GM12801 (cell line): ENCODE data around the gene TERB1.

Source experiments
- TF ChIP-seq, protein P1 (sequence below): IDR thresholded peaks from one replicate; pipeline ENCODE4 v1.5.1; 2011; ENCODE audit warnings: control low read depth; ENCODE audit not compliant: insufficient read length; ENCODE audit errors: extremely low read depth

The TERB1 gene

GRCh38 chr16:66713076-66713475 lies 88.3 kb downstream of the TERB1 start:
- TF ChIP-seq, protein P1, sequence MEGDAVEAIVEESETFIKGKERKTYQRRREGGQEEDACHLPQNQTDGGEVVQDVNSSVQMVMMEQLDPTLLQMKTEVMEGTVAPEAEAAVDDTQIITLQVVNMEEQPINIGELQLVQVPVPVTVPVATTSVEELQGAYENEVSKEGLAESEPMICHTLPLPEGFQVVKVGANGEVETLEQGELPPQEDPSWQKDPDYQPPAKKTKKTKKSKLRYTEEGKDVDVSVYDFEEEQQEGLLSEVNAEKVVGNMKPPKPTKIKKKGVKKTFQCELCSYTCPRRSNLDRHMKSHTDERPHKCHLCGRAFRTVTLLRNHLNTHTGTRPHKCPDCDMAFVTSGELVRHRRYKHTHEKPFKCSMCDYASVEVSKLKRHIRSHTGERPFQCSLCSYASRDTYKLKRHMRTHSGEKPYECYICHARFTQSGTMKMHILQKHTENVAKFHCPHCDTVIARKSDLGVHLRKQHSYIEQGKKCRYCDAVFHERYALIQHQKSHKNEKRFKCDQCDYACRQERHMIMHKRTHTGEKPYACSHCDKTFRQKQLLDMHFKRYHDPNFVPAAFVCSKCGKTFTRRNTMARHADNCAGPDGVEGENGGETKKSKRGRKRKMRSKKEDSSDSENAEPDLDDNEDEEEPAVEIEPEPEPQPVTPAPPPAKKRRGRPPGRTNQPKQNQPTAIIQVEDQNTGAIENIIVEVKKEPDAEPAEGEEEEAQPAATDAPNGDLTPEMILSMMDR: no peak

DNA sequence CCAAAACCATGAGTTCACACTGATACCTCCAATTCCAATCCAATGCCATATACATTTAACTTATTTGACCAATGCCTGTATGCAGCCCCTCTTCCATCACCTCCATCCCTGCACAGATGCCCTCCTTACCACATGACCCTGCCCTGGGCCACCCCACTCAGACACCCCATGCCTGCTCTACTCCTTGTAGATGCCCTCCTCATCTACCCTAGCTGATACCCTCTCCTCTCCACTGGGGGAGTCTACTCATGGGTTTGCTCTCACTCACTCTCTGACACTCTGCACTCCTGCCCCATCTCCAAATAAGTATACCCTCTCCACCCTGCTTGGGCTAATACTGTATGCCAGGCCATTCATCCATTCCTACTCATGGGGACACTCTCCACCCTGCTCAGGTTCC lies 88.9 kb downstream of the TERB1 start:
- TF ChIP-seq, protein P1: no peak

GRCh38 chr16:66711581-66711980 lies 89.8 kb downstream of the TERB1 start:
- TF ChIP-seq, protein P1: no peak

DNA sequence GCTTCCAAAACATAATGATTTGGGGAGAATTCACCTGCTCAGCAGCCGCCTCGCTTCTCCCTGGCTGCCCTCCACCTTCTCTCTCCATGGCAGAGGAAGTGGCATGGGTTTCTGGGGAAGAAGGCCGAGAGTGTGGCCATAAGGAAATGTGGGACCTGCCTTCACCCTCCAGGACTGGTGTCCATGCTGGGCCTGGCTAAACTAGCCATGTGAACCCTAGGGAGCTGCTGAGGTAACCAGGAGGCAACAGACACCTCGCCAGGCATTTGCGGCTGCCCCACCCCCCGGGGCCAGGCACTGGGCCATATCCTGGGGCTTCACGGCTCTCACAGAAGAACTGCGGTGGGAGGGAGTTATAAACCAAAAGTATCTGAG lies 94.9 kb downstream of the TERB1 start:
- TF ChIP-seq, protein P1: no peak

DNA sequence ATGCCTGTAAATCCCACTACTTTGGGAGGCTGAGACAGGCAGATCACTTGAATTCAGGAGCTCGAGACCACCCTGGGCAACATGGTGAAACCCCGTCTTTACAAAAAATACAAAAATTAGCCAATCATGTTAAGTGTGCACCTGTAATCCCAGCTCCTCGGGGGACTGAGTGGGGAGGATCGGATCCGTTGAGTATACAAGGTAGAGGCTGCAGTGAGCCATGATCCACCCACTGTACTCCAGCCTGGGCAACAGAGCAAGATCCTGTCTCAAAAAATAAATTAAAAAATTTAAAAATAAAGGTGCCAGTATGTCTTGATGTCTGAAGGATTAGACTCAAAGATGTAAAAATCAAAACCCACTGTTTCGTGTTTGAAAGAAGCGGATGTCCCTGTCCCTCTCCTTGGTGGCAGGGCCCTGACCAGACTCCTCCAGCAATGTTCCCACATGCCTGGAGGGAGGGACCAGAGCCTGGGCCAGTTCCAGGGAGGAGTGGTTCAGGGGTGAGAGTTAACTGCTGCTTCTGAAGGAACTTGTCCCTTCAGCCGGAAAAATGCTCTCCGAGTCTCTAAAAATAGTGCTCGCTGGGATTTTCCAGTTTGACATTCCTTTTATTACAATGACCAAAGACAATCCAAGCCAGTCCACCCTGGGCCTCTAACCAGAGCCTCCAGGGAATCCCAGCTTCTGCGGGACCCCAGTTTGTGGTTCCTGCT lies 95.4 kb downstream of the TERB1 start:
- TF ChIP-seq, protein P1: no peak
